ENCODE measurements around the gene PDE4D. TPM values are rescaled to one million over a fixed set of nuclear protein-coding genes. Genes with fewer than 3 reads are reported as not detected.
"Not testable (repeated sequence)": the region's sequence is repeated elsewhere in the genome, so short reads cannot be mapped to it uniquely, and the experiment has no call there.

Gene PDE4D
- polyA plus RNA-seq, 3 donors, result 1.3 to 22.7 (median 11.0) TPM

GRCh38 chr5:59760785-59761348 lies 132.7 kb downstream of the PDE4D start:
- H3K27ac ChIP-seq (ENCODE audit: low read depth, low read length), result no peak overlapping the region
- WGBS, 3 donors, result 45 to 62% (median 48%) methylated on average over 2 of the region's 2 CpGs

GRCh38 chr5:59759600-59760351 lies 133.8 kb downstream of the PDE4D start:
- H3K27ac ChIP-seq (ENCODE audit: low read depth, low read length), result no peak overlapping the region
- 82 to 86% (median 82%) methylated on average over 4 of the region's 4 CpGs for WGBS, 3 donors

DNA sequence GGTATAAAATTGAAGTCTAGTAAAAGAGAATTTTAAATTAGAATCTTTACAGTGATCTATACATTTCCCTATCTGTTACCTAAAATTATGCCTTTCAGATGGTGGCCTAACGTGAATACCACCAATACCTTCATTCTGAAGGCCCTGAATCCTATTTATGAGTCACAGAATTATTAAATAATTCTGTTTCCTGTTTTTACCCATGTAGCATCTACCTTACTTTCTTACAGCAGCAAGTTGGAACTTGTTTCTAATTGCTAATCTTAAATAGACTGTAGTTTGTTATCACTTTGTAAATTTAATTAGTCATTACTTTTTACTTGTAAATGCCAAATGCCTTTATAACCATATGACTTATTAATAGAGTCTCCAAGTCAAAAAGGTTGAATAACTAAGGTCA lies 135.0 kb downstream of the PDE4D start:
- no peak overlapping the region for H3K27ac ChIP-seq (ENCODE audit: low read depth, low read length)
- WGBS, 3 donors, result 75 to 89% (median 83%) methylated on average over 1 of the region's 1 CpG

DNA sequence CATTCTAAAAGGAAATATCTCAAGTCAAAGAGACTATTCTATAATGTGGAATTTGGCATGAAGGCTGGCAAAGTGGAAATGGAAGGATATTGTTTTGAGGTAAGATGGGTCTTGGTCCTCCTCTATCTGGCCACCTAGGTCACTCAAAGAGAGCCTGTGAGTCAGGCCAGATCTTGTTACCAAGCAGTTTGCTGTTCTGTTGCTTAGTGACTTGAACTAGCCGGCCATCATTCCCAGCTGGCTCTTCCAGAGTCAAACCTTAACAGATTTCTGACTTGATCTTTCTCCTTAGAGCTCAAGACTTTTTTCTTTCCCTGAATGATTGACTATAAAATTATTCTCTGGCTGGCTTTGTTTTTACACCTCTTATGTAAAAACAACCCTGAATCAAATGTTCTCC lies 136.1 kb downstream of the PDE4D start:
- H3K27ac ChIP-seq (ENCODE audit: low read depth, low read length), result no peak overlapping the region
- 87 to 94% (median 93%) methylated on average over 1 of the region's 1 CpG for WGBS, 3 donors

GRCh38 chr5:59756373-59757035 lies 137.0 kb downstream of the PDE4D start:
- WGBS, 3 donors, result 94 to 96% (median 96%) methylated on average over 7 of the region's 7 CpGs
- H3K27ac ChIP-seq (ENCODE audit: low read depth, low read length), result no peak overlapping the region

- H3K27ac ChIP-seq (ENCODE audit: low read depth, low read length), result no peak overlapping the region
- WGBS, 3 donors, result 73 to 96% (median 83%) methylated on average over 1 of the region's 1 CpG
Measured at GRCh38 chr5:59755476-59755875, 138.1 kb downstream of the PDE4D start.

- WGBS, 3 donors, result 82 to 86% (median 84%) methylated on average over 3 of the region's 3 CpGs
- H3K27ac ChIP-seq (ENCODE audit: low read depth, low read length), result no peak overlapping the region
Measured at GRCh38 chr5:59753599-59753998, 139.9 kb downstream of the PDE4D start.

- no peak overlapping the region for H3K27ac ChIP-seq (ENCODE audit: low read depth, low read length)
- 95 to 97% (median 96%) methylated on average over 4 of the region's 4 CpGs for WGBS, 3 donors
Measured at GRCh38 chr5:59749782-59750520, 143.6 kb downstream of the PDE4D start.

GRCh38 chr5:59748036-59748663 lies 145.4 kb downstream of the PDE4D start:
- 88 to 94% (median 94%) methylated on average over 4 of the region's 4 CpGs for WGBS, 3 donors
- H3K27ac ChIP-seq (ENCODE audit: low read depth, low read length), result not testable (repeated sequence)

DNA sequence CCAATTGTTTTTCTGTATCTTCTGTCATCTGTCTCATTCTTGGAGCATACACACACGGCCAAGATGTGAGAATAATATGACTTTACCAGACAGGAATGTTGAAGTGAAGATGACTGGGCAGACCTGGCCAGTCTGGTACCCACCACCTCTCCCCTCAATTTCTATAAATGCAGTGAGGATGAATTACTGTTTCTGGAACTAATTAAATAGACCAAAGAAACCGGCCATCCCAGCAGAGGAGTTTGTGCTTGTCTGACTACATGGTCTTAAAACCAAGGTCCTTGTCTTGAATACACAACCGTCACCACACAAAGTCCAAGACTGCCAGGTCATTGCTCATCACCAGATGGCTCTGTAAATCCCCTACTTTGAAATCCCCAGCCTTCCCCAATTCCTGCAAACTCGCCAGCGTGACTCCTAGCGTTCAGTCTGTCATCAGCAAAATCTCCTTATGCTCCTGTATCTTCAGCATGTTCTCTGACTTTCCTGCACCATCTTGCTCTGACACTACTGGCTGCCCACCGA lies 147.2 kb downstream of the PDE4D start:
- WGBS, 3 donors, result 80 to 88% (median 84%) methylated on average over 7 of the region's 7 CpGs
- no peak overlapping the region for H3K27ac ChIP-seq (ENCODE audit: low read depth, low read length)

- 24 to 57% (median 56%) methylated on average over 7 of the region's 7 CpGs for WGBS, 3 donors
Measured at GRCh38 chr5:59745415-59745863, 148.1 kb downstream of the PDE4D start.

GRCh38 chr5:59744531-59744992 lies 149.0 kb downstream of the PDE4D start:
- no peak overlapping the region for H3K27ac ChIP-seq (ENCODE audit: low read depth, low read length)

More at GRCh38 chr5:59745415-59745863, 148.1 kb downstream of the PDE4D start:
- H3K27ac ChIP-seq (ENCODE audit: low read depth, low read length), result no peak overlapping the region

DNA sequence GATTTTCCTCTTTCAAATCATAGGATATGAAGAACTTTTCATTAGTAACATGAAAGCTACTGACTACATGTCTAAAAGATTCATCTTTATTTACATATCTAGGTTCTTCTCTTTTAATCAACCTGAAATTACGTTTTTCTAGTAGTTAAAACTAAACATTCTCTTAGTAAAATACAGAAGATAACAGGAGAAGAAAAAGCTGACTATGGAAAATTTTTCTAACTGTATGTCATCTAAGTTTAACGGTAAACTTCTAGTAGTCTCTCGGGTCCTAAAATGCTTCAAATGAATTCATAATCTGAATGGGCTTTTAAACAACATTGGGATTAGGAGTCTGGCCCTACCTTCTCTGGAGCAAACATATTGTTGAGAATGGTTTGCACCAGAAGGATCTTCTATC lies 151.9 kb downstream of the PDE4D start:
- H3K27ac ChIP-seq (ENCODE audit: low read depth, low read length), result no peak overlapping the region
- 80 to 82% (median 81%) methylated on average over 3 of the region's 3 CpGs for WGBS, 3 donors

GRCh38 chr5:59738024-59738423 lies 155.5 kb downstream of the PDE4D start:
- 92 to 94% (median 92%) methylated on average over 1 of the region's 1 CpG for WGBS, 3 donors
- no peak overlapping the region for H3K27ac ChIP-seq (ENCODE audit: low read depth, low read length)

DNA sequence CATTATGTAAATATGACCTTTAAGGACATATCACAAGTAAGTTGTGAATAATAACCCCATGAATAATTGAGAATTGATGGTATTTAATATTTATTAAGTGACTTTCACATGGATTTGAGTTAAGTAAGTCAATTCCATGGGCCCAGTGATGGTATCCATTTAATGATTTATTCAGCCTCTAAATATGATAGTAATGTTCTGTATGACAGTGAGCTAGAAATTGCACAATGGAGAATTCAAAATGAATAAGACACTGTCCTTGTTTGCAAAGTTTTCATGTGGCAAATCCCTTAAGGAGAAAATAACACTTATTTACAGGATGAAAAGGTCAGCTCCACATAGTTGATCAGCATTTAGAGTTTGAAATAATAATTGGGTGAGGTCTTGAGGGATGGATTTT lies 160.7 kb downstream of the PDE4D start:
- H3K27ac ChIP-seq (ENCODE audit: low read depth, low read length), result no peak overlapping the region

DNA sequence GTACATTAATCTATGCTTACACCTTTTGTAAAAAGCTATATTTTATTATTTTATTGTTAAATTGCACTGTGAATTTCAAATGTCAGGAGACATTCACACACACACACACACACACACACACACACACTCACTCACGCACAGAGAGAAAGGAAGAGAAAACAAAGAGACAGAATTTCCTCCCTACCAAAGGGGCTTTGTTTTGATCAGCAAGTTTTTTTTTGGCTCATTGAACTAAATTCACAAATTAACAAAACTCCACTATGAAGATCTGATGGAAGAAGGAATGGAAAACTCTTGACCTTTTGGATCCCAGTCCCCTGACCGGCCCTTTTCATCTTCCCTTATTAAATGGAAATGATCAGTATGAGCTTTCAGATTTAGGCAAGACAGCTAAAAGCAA lies 161.2 kb downstream of the PDE4D start:
- H3K27ac ChIP-seq (ENCODE audit: low read depth, low read length), result no peak overlapping the region
- 48 to 97% (median 75%) methylated on average over 2 of the region's 2 CpGs for WGBS, 3 donors

DNA sequence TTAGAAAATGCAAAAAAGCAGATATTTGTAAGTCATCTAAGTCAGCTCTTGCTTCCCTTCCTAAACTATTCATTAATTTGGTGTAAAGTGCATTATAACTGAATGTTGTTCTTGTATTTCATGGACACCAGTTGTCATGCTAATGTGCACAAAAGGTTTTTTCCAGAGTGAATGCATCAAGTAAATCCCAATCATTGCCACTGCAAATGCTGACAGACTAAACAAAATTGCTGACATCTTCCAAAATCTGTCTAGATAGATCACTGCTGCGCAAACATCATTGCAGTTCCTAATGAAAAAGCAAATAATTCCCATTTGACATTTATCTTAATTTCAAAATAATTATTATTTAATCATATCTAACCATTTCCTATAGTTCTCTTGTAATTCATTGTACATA lies 161.7 kb downstream of the PDE4D start:
- no peak overlapping the region for H3K27ac ChIP-seq (ENCODE audit: low read depth, low read length)
- 97 to 100% (median 98%) methylated on average over 1 of the region's 1 CpG for WGBS, 3 donors

DNA sequence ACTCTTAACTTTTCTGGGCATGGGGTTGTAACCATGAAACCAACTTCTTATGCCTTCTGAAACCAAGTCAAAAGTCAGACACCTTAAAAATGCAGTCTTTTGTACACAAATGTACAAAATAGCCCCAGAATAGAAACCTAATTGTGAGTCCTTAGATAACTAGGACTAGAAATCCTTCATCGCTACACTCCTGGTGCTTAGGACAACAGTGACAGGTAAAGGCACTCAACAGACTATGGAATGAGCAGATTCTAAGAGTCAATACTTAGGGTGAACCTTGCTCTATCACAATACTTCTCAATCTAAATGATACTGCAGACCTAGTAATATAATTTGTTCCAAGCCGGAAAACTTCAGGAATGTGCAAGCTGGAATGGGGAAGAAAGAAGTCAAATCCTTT lies 163.7 kb downstream of the PDE4D start:
- H3K27ac ChIP-seq (ENCODE audit: low read depth, low read length), result no peak overlapping the region
- 89 to 98% (median 97%) methylated on average over 2 of the region's 2 CpGs for WGBS, 3 donors

Measured in adipose tissue (tissue), 3 donors.